ENCODE results near the gene PNRC2.
"Not testable (repeated sequence)": the region's sequence is repeated elsewhere in the genome, so short reads cannot be mapped to it uniquely, and the experiment has no call there.

Gene PNRC2

DNA sequence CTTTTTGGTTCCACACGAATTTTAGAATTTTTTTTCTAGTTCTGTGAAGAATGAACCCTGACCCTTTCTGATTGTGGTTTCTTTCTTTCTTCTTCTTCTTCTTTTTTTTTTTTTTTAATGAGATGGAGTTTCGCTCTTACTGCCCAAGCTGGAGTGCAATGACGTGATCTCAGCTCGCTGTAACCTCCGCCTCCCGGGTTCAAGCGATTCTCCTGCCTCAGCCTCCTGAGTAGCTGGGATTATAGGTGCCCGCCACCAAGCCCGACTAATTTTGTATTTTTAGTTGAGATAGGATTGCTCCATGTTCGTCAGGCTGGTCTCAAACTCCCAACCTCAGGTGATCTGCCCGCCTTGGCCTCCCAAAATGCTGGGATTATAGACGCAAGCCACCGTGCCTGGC lies 32.4 kb downstream of the PNRC2 start:
- not testable (repeated sequence) for DNase-seq

- DNase-seq = no peak
Observed at GRCh38 chr1:23995431-23995837, 35.8 kb downstream of the PNRC2 start.

DNA sequence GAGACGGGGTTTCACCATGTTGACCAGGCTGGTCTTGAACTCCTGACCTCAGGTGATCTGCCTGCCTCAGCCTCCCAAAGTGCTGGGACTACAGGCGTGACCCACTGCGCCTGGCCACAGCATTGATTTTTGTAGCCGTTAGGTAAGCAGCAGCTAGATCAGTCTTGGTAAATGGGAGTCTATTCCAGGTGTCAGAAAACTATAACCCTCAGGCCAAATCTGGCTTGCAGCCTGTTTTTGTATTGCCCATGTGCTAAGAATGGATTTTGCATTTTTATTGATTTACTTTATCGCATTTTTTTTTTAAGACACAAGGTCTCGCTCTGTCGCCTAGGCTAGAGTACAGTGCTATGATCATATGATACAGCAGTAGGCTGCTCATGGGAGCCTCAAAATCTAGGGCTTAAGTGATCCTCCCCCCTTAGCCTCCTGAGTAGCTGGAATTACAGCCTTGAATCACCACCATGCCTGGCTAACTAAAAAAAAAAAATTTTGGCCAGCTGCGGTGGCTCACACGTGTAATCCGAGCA lies 37.1 kb downstream of the PNRC2 start:
- no peak for DNase-seq

- no peak for DNase-seq
Observed at GRCh38 chr1:23997812-23998211, 38.2 kb downstream of the PNRC2 start.

- no peak for DNase-seq
Observed at GRCh38 chr1:23999156-23999671, 39.6 kb downstream of the PNRC2 start.

GRCh38 chr1:24002695-24003094 lies 43.1 kb downstream of the PNRC2 start:
- no peak for DNase-seq

DNA sequence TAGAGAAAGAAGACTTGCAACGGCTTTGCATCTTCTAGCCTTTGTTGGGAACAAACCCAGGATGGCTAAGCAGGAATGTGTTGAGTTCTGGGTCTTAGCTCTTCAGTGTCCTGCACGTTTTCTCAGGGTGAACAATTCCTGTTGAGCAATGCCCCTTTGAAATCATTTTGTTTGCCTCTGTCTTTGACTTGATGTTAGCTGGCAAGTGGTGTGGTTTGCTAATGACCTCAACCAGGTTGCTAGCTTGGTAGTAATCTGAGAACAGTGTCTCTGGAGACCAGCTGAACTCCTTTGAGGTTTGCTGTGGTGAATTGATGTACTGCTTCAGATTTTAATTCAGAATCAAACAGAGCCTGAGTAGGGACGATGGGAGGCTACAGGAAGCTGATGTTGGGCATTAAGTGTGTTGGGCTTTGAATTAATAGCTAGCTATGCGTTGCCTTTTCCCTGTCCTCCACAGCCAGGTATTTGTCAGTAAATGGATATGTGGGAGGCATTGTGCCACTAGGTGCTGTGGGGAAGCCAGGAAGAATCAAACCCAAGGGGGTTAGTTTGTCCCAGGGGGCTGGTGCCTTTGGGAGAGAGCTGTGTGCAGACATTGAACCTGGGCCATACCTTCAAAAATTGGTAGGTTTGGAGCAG lies 43.8 kb downstream of the PNRC2 start:
- no peak for DNase-seq

GRCh38 chr1:24004132-24004531 lies 44.5 kb downstream of the PNRC2 start:
- DNase-seq = no peak

GRCh38 chr1:24005163-24005562 lies 45.5 kb downstream of the PNRC2 start:
- DNase-seq = no peak

- DNase-seq = no peak
Observed at GRCh38 chr1:24007079-24007478, 47.5 kb downstream of the PNRC2 start.

- DNase-seq = not testable (repeated sequence)
Observed at GRCh38 chr1:24008574-24009184, 49.1 kb downstream of the PNRC2 start.

- no peak for DNase-seq
Observed at GRCh38 chr1:24009406-24009805, 49.8 kb downstream of the PNRC2 start.

DNA sequence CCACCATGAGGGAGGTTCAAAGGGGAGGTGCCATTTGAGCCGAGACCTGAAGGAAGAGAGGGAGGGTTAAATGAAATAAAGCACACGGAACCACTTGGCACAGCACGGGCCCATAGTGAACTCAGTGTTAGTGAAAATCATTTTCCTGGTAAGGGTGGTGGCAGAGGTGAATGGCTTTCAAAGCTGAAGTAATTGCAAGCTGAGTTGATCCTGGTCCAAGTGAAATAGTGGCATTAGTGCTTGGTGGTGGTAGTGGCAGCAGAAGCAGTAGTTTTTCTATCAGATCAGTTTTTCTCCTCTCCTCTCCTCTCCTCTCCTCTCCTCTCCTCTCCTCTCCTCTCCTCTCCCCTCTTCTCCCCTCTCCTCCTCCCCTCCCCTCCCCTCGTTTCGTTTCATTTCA lies 51.0 kb downstream of the PNRC2 start:
- DNase-seq = no peak

DNA sequence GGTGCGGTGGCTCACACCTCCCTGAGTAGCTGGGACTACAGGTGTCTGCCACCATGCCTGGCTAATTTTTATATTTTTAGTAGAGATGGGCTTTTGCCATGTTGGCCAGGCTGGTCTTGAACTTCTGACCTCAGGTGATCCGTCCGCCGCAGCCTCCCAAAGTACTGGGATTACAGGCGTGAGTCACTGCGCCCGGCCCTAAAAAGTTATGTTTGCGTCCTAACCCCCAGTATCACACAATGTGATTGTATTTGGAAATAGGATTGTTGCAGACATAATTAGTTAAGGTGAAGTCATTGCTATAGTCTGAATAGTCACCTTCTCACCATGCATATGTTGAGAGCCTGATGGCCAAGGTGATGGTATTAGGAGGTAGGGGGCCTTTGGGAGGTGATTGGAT lies 53.2 kb downstream of the PNRC2 start:
- not testable (repeated sequence) for DNase-seq
